H1 (cell line): ENCODE results near the gene TSC22D3. TPM values are rescaled to one million over a fixed set of nuclear protein-coding genes. Genes with fewer than 3 reads are reported as not detected.

ENCODE experiments used
- ASH2L ChIP-seq: fragments of 200-600, 300-600 bp; sonication (generic); IDR thresholded peaks from one replicate; pipeline ENCODE4 v1.7.1; 2017; ENCODE audit warnings: low read length
- CHD2 ChIP-seq: IDR thresholded peaks from 2 replicates; pipeline ENCODE4 v1.6.1; 2012; ENCODE audit warnings: low read length, improper control_type of control experiment
- GABPA ChIP-seq: IDR thresholded peaks from 2 replicates; pipeline ENCODE4 v1.6.1; 2011; ENCODE audit warnings: mild to moderate bottlenecking, low read length, moderate library complexity, borderline replicate concordance; ENCODE audit not compliant: insufficient read depth
- POLR2AphosphoS5 ChIP-seq: IDR thresholded peaks from 2 replicates; pipeline ENCODE4 v1.6.1; 2011; ENCODE audit warnings: low read depth, low read length
- USF2 ChIP-seq: IDR thresholded peaks from 2 replicates; pipeline ENCODE4 v1.6.1; 2011; ENCODE audit warnings: low read length, improper control_type of control experiment
- polyA plus RNA-seq, 7 experiments: library from polyadenylated mRNA; depleted of rRNA in 3 of 7; stranded (reverse) in 5 of 7; unstranded in 2 of 7; fragments of >200 nt in 5 of 7; fragments of 200-250 nt in 2 of 7; gene quantifications; 1 replicate in 5 of 7; 2 replicates in 1 of 7; 4 replicates in 1 of 7; pipeline versions ENCODE4 v1.2.1 to v1.2.3, GENCODE V29; 2011 to 2013; ENCODE audit warnings: missing spikeins in 2 of 7, mixed read lengths in 2 of 7
- total RNA-seq: library from RNA; stranded (reverse); fragmentation: NEBNext Ultra II Directional; extraction: Animal tissue kit (Norgen Biotek cat#: 25700); gene quantifications from 2 replicates; pipeline ENCODE4 v1.2.1, GENCODE V29; 2021

The TSC22D3 gene
- total and polyA plus RNA-seq, 2 of the 8 experiments (the other 6 are each of a cell fraction or from before 2014, with no cell fraction given): 7.6 to 12.9 TPM

DNA sequence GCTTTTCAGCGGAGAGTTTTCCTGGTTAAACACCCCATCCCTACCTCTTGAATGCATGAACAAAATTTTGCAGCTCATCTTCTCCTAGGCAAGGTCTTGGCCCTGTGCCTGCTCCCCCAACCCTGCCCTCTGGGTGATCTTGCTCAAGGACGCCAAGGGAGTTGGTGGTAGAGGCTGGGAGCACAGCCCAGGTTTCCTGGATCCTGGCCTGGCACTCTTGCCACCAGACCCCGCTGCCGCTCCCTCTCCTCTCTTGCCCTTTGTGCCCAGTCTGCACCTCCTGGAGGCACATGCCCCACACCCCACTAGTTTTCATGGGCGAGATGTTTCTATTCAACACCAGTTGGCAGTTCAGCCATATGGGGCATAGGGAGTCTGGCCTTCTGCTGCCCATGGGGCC is 37.3 kb downstream of the TSC22D3 start (continued):
- no peak for TF ChIP-seq ASH2L
- TF ChIP-seq GABPA: no peak
- TF ChIP-seq CHD2: no peak
- TF ChIP-seq USF2: no peak
- TF ChIP-seq POLR2AphosphoS5: no peak
